Hepatic stellate cell (primary cell): ENCODE measurements around the gene GHRHR.

Source experiments
- DNase-seq: peaks from one replicate; pipeline ENCODE4 v3.0.0; 2011; ENCODE audit warnings: low spot score

GHRHR gene

GRCh38 chr7:30984359-30985107 lies 20.8 kb downstream of the GHRHR start:
- DNase-seq, result no peak

GRCh38 chr7:30985756-30986155 lies 22.0 kb downstream of the GHRHR start:
- no peak for DNase-seq

DNA sequence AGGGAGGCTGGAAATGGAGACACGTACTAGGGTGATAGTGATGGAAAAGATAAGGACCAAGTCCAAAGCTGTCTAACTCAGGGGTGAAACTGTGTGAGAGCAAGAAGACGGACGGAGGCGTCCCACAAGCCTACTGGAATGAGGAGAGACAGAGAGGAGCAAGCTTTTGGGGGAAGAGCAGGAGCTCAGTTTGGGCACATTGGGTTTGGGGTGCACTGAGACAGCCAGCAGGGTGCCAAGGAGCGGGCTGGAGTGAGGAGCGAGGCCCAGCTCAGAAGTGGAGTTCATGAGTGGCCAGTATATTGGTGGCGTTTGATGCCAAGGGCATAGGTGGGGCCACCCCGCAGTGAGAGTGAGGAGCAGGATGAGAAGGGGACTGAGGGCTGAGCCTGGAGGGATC lies 22.6 kb downstream of the GHRHR start:
- DNase-seq, result no peak

- no peak for DNase-seq
Measured at GRCh38 chr7:30986738-30987137, 23.0 kb downstream of the GHRHR start.

DNA sequence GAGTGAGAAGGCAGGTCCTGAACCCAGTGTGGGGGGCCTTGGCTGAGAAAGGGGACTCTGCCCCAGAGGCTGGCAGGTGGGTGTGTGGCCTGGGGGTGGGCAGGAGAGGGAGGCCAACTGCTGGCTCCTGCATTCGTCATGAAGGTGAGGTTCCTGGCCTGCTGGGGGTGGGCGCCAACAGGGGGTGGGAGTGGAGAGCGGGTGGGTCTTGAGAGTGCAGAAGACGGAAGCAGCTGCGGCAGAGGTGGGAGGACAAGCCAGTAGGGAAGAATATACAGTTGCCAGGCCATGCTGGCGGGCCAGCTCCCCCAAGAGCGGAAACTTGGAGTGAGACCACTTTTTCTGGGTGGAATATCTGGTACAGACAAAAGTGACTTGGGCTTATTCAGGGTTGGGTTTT lies 23.4 kb downstream of the GHRHR start:
- no peak for DNase-seq

- no peak for DNase-seq
Measured at GRCh38 chr7:30987936-30988335, 24.2 kb downstream of the GHRHR start.

- peak; percentile 40 for DNase-seq
Measured at GRCh38 chr7:30988351-30989005, 24.7 kb downstream of the GHRHR start.

- no peak for DNase-seq
Measured at GRCh38 chr7:30989008-30989823, 25.5 kb downstream of the GHRHR start.

- no peak for DNase-seq
Measured at GRCh38 chr7:30989824-30990672, 26.3 kb downstream of the GHRHR start.

GRCh38 chr7:30990673-30991170 lies 27.0 kb downstream of the GHRHR start:
- DNase-seq, result no peak

- DNase-seq, result no peak
Measured at GRCh38 chr7:30992414-30992813, 28.7 kb downstream of the GHRHR start.

- no peak for DNase-seq
Measured at GRCh38 chr7:30994206-30995100, 30.7 kb downstream of the GHRHR start.

GRCh38 chr7:30995536-30995935 lies 31.8 kb downstream of the GHRHR start:
- DNase-seq, result no peak

DNA sequence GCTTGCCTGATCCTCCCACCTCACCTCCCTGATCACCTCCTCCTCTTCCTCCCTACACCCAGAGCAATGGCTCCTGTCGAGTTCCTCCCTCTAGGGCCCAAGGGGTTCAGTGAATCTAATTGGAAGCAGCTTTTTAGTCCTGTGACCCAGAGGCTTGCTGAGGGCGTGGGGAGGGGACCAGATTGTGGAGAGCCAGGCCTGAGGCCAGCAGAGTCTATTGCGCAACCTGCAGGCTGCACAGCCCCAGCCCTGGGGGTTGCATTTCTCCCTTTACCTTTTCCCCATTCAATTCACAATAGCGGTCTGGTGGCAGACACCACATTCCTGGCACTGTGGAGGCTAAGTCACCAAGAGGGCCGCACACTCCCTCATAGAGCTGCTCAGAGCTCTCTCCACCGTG lies 32.5 kb downstream of the GHRHR start:
- no peak for DNase-seq

DNA sequence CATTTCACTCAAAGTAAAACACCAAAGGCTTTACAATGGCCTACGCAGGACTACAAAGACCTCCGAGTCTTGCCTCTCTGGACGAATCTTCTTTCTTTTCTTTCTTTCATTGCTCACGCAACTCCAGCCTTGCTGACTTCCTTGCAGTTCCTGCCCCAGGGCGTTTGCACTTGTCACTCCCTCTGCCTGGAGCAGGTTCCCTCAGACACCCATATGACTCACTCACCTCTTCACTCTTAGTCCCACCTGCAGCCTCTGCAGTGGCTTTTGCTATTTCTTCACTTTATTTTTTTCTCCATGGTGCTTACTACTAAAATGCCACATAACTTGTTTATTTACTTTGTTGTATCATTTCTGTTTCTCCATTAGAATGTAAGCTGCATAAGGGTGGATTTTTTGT lies 33.1 kb downstream of the GHRHR start:
- DNase-seq, result no peak

DNA sequence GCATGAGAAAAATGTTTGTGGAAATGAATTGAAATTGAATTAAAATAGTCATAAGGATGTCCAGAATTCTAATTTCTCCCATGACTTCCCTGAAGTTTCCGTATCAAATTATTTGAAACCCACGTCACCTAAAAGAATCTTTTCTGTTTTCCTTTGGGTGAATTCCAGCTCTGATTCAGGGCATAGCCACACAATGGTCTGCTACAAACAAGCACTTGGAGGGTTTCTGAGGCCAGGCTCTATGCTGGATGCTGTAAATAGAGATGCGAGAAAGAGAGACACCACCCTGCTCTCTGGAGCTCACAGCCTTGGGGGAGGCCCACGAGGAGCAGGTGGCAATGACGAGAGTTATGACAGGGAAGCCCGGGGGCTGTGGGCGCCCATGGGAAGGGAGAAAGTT lies 33.6 kb downstream of the GHRHR start:
- DNase-seq, result no peak

DNA sequence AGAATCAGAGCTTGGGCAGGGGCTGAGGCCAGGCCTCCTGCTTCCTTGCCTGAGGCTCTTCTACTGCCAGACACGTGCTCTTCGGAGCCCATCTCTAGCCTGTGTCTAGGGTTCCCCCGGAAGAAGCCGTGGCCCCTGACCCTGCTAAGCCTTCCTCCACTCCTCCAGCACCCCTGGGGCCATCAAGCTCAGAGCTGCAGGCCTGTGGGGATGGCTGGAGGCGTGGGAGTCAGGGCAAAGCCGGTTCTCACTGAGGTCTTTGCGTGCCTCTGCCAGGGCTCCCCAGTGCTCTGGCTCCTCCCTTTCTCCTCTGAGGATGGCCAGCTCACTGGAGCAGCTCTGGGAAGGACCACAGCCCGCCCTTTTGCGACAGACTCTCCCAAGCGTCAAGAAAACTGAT lies 34.4 kb downstream of the GHRHR start:
- no peak for DNase-seq

- no peak for DNase-seq
Measured at GRCh38 chr7:31000161-31000693, 36.5 kb downstream of the GHRHR start.

- no peak for DNase-seq
Measured at GRCh38 chr7:31000779-31001178, 37.0 kb downstream of the GHRHR start.

DNA sequence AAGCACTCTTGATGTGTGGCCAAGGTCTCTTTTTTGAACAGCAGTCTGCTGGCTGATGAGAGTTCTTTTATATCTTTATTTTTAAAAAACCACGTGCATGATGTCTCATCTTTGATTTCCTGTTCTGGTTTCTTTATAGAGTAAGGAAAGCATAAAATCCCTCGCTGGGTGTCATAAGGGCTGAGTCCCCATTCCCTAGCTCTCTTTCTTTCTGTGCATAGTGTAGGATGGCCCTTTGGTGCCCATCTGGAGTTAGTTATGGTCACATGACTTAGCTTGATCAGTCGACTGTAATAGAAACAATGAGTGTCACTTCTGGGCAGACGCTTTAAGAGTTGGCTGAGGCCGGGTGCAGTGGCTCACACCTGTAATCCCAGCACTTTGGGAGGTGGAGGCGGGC lies 38.5 kb downstream of the GHRHR start:
- DNase-seq, result no peak

- DNase-seq, result no peak
Measured at GRCh38 chr7:31003097-31003496, 39.3 kb downstream of the GHRHR start.
